GM12865 (cell line): ENCODE measurements around the gene KSR1.
"Not testable (repeated sequence)": the region's sequence is repeated elsewhere in the genome, so short reads cannot be mapped to it uniquely, and the experiment has no call there.

Experiments used
- DNase-seq: peaks from one replicate; pipeline ENCODE4 v3.0.0; 2010; ENCODE audit warnings: low read depth
- H3K4me3 ChIP-seq: 2 replicates; pipeline ENCODE4 v1.5.1; 2011; ENCODE audit warnings: mild to moderate bottlenecking, low read depth, low read length, control low read depth
- CTCF ChIP-seq: IDR thresholded peaks from 2 replicates; pipeline ENCODE4 v1.5.1; 2011; ENCODE audit warnings: low read length, control low read depth, low read depth, inconsistent platforms; ENCODE audit not compliant: insufficient read depth; ENCODE audit errors: missing control alignments

The KSR1 gene

GRCh38 chr17:27654136-27654535 is 197.9 kb downstream of the KSR1 start:
- TF ChIP-seq CTCF, result no peak
- H3K4me3 ChIP-seq, result no peak overlapping the region

GRCh38 chr17:27654654-27655524 is 198.6 kb downstream of the KSR1 start:
- peak; percentile 90 for DNase-seq
- no peak overlapping the region for H3K4me3 ChIP-seq
- TF ChIP-seq CTCF, result peak; percentile 81

More at GRCh38 chr17:27654136-27654535, 197.9 kb downstream of the KSR1 start:
- no peak for DNase-seq

GRCh38 chr17:27655525-27656111 is 199.4 kb downstream of the KSR1 start:
- not testable (repeated sequence) for DNase-seq, H3K4me3 ChIP-seq

GRCh38 chr17:27656620-27657019 is 200.4 kb downstream of the KSR1 start:
- not testable (repeated sequence) for H3K4me3 ChIP-seq, DNase-seq

GRCh38 chr17:27657620-27658019 is 201.4 kb downstream of the KSR1 start:
- TF ChIP-seq CTCF, result no peak
- no peak for DNase-seq
- no peak overlapping the region for H3K4me3 ChIP-seq

- H3K4me3 ChIP-seq, result no peak overlapping the region
- DNase-seq, result no peak
- TF ChIP-seq CTCF, result no peak
Measured at GRCh38 chr17:27659683-27660082, 203.4 kb downstream of the KSR1 start.

GRCh38 chr17:27660436-27660835 is 204.2 kb downstream of the KSR1 start:
- no peak for TF ChIP-seq CTCF
- no peak for DNase-seq

More at GRCh38 chr17:27660436-27660835, 204.2 kb downstream of the KSR1 start:
- no peak overlapping the region for H3K4me3 ChIP-seq
